HG02642 (cell line): ENCODE results near the gene FIGNL2.

Experiments
- ATAC-seq: cut with Tn5 transposase; IDR thresholded peaks from one replicate; pipeline ENCODE4 v1.9.1; 2021; ENCODE audit warnings: mild to moderate bottlenecking; ENCODE audit not compliant: unreplicated experiment, poor library complexity

FIGNL2 gene

DNA sequence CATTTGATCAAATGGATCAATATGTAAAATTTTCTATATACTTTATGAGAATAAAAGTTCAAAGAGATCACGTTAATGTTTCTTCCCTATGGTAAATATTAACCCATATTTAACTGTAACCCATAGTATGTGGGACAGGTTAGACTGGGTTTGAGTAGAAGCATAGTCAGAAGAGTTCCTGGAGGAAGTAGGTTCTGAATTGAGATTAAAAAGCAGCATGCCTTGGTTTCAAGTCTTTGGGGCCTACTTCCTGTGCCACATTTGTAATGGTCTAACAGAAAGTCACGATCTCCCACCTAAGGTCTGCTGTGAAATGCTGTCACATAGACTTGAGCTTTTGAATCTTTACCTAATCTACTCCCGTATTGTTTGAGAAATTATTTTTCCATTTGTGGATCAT lies 63.8 kb downstream of the FIGNL2 start:
- ATAC-seq: no peak

- no peak for ATAC-seq
Observed at GRCh38 chr12:51779876-51780275, 68.6 kb downstream of the FIGNL2 start.

GRCh38 chr12:51777973-51778372 lies 70.5 kb downstream of the FIGNL2 start:
- no peak for ATAC-seq

DNA sequence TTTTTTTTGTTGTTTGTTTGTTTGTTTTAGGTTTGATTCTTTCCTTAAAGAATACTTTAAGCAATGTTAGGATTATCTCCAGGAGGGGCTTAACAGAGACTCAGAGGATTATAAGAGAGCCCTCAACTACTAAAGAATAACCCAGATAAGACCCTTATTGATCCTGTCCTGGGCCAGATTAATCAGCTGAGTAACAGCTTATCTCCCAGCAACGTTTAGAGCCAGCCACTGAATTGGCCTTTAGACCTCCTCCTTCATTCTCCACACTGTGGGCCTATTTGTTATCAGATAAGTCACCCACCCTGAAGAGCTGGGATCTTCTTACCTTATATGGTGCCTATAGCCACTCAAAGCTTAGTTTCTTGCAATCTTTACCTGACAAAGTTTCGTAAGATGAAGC lies 71.1 kb downstream of the FIGNL2 start:
- ATAC-seq: no peak

DNA sequence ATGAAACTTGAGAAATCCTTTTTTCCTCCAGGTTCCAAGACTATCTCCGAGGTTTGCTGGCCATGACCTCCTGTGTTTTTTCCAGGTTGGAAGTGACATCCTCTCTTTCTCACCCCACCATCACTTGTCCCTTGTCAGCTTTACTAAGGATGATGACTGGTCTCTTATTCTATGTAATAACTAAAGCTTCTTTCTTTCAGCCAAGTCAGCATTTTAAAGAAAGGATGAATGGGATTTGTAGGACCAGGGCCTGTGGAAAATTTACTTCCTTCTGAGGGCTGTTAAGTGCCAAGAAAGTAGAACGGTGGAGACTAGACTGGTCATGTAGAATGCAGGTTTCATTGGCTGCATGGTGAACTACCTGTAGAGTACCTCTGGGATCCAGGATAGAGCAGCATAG lies 73.6 kb downstream of the FIGNL2 start:
- ATAC-seq: no peak

DNA sequence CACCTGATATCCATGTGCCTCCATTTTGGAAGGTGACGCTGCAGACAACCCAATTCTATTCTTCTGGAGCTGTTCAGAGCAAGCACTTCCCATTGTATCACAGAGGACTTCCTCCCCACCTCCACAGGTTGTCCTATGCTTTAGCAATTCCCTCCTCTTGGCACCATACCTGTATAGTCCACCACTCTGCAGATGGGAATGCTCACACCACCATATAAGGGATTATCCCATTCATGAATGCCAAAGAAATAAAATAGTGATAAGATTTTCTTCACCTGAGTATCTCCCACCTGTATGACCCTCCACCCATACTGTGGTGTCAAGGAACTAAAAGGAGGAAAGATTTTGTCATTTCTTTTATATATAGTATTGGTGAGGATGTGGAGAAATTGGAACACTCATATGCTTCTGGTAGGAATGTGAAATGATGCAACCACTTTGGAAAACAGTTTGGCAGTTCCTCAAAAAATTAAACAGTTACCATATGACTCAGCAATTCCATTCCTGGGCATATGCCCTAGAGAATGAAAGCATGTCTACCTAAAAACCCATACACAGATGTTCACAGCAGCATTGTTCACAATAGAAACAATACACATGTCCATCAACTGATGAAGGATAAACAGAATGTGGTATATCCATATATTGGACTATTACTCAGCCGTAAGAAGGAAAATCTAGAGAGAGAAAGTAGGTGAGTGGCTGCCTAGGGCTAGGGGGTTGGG lies 75.2 kb downstream of the FIGNL2 start:
- no peak for ATAC-seq

DNA sequence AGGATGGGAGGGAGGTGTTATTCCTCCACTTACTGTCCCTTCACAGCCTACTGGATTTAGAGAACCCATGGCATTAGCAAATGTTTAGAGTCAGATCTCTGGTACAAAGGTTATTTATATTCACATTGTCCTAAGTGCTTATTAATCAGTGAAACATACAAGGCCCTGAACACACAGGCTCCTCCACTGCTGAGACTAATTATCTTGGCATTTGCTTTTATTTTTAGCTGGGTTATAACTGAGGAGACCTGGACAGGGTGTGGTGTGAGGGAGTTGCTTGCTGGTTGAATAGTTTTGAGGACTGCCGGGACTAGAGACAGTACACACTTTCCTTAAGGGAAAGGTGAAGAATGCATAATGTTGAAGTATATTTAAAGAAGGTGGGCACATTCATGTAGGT lies 77.5 kb downstream of the FIGNL2 start:
- ATAC-seq: no peak
